GM19452 (cell line): Measurements from ENCODE around the gene OR2V1.
"Not testable (repeated sequence)": the region's sequence is repeated elsewhere in the genome, so short reads cannot be mapped to it uniquely, and the experiment has no call there.

Experiments
- ATAC-seq: cut with Tn5 transposase; IDR thresholded peaks from one replicate; pipeline ENCODE4 v1.9.1; 2021; ENCODE audit not compliant: unreplicated experiment

OR2V1 gene

DNA sequence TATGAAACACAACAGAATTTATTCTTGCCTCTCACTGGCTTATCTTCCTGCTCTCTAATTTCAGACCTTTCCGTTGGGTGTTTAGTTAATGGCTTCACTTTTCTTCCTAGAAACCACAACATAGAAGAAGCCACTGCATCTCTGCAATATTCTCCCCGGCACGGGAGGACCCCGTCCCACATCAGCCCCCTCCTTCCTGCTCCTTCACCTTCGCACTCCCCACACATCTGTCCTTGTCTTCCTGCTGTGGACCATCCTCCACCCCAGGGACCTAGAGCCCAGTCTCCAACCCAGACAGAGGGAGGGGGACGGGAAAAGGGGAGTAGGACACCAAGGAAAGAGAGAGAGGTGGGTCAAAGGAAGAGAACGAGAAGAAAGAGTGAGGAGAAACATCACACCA is 1.4 kb downstream of the OR2V1 start:
- no peak for ATAC-seq

- no peak for ATAC-seq
Observed at GRCh38 chr5:181127907-181128626, 2.9 kb downstream of the OR2V1 start.

DNA sequence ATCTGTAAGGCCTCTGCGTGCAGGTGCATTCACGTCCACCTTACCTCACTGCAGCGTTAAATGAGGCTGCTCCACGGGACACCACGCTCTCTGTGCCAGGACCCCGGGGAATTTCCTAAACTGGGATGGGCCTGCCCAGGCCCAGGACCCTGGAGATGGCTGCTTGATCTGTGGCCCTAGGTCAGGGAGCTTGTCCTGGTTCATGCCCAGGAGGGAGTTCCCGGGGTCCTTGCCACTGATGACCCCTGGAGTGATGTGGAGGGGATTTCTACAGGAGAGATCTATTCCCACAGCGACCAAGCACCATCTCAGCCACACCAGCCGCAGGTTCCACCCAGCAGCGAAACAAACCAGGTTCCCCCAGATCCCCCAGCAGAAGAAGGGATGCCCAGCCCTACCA is 3.5 kb downstream of the OR2V1 start:
- no peak for ATAC-seq

- no peak for ATAC-seq
Observed at GRCh38 chr5:181126841-181127240, 4.1 kb downstream of the OR2V1 start.

- no peak for ATAC-seq
Observed at GRCh38 chr5:181124526-181124925, 6.4 kb downstream of the OR2V1 start.

DNA sequence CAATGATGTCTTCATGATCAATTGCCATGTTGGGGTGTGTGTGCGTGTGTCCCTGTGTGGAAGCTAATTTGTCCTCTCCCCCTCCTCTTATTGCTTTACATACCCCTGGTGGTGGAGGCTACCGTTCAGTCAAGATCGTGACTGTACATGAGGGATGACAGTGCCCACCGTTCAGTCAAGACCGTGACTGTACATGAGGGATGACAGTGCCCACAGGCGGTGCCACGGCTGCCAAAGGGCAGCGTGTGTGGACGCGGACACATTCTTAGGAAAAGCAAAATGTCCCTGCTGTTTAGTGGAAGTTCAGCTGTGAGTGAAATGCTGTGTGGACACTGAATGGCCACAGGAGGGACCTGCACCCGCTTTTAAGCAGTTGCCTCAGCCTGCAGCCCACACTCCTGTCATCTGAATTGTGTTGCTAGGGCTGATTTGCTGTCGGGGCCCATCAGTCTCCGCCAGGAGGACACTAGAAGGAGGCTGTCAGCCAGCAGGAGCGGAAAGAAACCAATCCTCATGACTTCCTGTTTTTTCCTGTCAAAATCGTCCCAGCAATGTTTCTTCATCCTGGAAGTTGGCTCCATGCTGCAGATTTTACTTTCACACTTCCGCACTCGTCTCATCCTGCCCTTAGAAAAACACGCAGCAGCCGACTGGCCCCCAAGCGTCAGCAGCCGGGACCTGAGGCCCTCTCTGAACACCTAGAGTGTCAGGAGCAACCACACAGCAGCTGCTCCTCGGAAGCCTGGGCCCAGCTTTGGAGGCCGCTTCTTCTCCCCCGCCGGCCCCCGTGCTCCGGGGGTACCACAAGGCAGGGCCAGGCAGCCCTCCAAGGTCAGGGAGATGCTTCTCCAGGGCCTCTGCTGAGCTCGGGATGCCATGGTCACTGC is 9.1 kb downstream of the OR2V1 start:
- no peak for ATAC-seq

- no peak for ATAC-seq
Observed at GRCh38 chr5:181120761-181121160, 10.2 kb downstream of the OR2V1 start.

DNA sequence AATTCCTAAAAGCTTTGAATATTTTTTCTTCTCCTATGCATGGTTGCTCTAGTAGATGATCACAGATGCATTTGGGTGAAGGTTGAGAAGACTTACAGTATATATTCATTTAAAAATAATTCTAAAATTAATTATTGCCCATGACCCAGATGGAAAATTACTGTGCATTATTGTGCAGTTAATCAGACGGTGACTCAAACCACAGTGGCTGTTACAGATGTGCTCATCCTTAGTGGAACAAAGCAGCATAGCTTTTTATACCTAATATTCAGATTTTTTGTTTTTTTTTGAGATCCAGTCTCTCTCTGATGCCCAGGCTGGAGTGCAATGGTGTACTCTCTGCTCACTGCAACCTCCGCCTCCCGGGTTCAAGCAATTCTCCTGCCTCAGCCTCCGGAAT is 10.7 kb downstream of the OR2V1 start:
- ATAC-seq: no peak

DNA sequence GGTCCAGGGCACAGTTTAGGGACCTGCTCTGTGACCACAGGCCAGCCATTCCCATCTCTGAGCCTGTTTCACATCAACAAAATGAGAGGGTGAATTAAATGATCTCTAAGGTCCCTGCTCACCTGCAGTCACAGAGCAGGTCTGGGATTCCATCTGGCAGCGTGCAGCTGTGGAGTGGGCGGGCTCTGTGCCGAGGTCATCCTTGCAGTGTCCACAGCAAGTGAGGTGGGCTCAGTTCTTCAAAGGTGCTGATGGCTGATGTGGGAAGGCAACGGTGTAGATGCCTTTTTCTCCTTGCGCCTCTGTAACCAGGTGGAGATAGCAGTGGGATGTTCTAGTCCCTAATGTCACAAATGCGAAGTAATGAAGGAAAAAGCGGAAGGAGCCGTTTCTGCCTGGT is 11.9 kb downstream of the OR2V1 start:
- ATAC-seq: no peak

DNA sequence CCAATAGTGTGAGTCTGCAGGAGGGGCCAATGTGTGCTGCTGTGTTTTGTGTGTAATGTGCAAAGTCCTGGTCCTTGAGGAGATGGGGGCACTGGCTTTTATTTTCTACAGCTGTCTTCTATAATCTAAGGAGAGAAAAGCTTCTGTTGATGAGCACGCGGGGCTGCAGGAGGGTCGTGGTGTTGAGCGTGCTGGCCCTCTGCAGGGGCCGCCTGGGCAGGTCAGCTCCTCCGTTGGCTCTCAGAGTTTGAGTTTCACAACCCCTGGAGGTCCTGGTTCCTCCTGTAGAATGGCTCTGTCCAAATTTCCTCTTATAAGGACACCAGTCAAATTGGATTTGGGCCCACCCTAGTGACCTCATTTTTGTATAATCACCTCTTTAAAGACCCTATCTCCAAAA is 12.6 kb downstream of the OR2V1 start:
- ATAC-seq: no peak

DNA sequence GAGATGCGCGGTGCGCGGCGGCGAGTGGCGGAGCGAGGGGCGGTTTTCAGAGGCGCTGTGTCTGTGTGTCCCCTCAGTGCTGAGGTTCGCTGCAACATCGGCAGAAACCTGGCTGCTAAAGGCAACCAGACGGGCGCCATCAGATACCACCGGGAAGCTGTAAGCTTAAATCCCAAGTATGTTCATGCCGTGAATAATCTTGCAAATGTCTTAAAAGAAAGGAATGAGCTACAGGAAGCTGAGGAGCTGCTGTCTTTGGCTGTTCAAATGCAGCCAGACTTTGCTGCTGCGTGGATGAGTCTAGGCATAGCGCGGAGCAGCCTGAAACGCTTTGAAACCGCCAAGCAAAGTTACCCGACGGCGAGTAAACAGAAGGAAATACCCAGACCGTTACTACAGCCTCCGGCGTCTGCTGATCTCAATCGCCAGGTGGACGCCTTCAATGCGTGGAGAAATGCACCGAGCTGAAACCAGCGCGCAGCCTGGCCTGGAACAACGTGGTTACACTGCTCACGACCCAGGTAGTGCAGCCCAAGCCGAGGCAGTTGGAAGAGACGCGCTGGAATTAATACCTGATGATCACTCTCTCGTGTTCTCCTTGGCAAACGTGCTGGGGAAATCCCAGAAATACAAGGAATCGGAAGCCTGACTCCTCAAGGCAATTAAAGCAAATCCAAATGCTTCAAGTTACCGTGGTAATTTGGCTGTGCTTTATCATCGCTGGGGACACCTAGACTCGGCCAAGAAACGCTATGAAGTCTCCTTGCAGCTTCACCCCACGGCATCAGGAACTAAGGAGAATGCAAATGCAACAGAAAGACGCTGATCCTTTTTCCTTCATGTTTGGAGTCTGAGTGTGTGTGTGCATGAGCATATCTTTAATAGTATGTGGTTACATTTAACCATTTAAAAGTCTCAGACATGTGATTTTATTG is 15.9 kb downstream of the OR2V1 start:
- no peak for ATAC-seq

DNA sequence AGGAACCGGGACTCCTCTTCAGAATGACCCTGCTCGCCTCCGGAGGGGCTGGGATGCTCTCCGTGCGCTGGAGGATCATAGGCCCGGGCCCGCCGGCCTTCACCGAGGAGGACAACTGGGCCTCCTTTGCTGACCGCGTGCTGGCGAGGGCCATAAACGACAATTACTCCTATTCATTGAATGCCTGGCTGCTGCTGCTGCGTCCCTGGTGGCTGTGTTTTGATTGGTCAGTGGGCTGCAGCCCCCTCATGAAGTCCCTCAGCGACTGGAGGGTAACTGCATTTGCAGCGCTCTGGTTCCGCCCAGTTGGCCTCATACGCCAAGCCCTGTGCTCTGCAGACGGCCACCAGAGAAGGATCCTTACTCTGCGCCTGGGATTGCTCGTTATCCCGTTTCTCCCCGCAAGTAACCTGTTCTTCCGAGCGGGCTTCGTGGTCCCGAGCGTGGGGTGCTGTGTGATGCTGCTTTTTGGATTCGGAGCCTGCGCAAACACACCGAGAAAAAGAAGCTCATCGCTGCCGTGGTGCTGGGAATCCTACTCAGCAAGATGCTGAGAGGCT is 16.6 kb downstream of the OR2V1 start:
- no peak for ATAC-seq

GRCh38 chr5:181113572-181113971 is 17.4 kb downstream of the OR2V1 start:
- not testable (repeated sequence) for ATAC-seq

- ATAC-seq: no peak
Observed at GRCh38 chr5:181112476-181112875, 18.5 kb downstream of the OR2V1 start.

DNA sequence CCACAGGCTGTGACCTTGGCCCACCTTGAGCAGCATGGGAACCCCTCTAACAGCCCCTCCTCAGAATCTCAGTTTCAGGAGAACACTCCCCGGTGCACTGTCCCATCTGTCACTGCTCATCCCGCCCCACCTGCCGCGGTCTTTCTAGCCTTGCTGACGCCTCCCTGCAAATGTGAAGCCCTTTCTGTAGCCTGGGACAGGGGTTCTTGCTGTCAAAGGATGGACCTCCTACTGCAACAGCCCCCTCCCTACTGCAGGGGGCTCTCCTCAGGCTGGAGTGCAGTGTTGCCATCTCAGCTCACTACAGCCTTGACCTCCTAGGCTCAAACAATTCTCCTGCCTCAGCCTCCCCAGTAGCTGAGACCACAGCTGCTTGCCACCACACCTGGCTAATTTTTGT is 20.0 kb downstream of the OR2V1 start:
- ATAC-seq: no peak

DNA sequence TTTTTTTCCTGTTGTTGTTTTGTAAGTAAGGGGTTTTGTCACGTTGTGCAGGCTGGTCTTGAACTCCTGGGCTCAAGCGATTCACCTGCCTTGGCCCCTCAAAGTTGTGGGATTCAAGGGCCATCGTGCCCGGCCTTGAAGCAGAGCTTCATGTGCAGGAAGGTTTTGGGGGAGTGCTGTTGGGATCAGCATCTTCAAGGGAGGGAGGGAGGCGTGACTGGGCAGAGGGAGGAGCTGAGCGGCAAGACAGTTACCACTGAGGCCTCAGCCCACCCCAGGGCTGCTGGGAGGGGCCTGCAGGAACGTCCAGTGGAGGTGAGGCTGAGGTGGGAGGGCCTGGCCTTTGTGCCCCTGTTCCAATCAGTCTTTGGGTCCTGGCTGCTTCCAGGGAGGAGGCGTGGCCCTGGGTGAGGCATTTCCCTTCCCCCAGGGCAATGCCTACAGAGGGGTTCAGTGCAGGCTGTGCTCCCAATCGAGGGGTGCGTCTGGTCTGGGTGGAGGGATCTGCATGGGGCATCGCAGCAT is 21.4 kb downstream of the OR2V1 start:
- ATAC-seq: no peak

GRCh38 chr5:181108578-181109165 is 22.3 kb downstream of the OR2V1 start:
- ATAC-seq: no peak

GRCh38 chr5:181107699-181108098 is 23.3 kb downstream of the OR2V1 start:
- no peak for ATAC-seq

DNA sequence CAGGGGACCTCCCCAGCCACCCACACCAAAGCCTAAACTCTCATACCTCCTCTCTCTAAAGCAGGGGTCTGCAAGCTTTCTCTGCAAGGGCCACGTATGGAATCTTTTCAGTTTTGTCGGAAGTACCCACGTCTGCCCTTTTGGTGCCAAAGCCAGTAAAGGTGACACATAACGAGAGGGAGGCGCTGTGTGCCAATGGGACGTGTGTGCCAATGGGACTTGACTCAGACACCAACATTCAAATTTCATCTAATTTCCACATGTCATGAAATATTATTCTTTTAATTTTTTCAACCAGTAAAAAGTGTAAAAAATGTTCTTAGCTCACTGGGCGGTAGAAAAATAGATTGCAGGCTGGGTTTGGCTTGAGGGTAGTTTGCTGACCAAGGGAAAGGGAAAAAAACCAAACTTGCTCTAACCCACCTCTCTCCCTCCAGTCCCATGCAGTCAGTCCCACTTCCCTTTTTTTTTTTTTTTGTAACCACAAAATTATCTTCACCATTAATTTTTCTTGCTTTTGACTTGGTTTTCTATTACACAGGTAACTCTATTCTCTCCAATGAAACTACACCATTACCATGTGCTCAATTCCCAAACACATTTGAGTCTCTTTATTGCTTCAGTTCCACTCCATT is 25.5 kb downstream of the OR2V1 start:
- ATAC-seq: no peak
